T-cell (primary cell): ENCODE results near the gene PANK1. TPM values are rescaled to one million over a fixed set of nuclear protein-coding genes. Genes with fewer than 3 reads are reported as not detected.

Experiments
- ATAC-seq, 4 experiments: fragments of 200-7000 bp in 3 of 4; fragments of 150-1000 bp in 1 of 4; cut with Tn5 transposase; replicated peaks in 1 of 4; 1 replicate in 3 of 4; 2 replicates in 1 of 4; pipeline ENCODE4 v1.10.0; 2021; ENCODE audit warnings: moderate library complexity in 3 of 4, mild to moderate bottlenecking in 2 of 4, moderate number of reproducible peaks in 1 of 4
- CTCF ChIA-PET, 2 donors: fragments of 300-600 bp; sonication (Branson Sonifier 250); formaldehyde crosslinking; loops; one replicate each; lab custom pipeline; 2022; ENCODE audit warnings: antibody characterized with exemption in 2 of 2; lab: Charles Lee
- POLR2A ChIA-PET, 2 donors: fragments of 300-600 bp; sonication (Branson Sonifier 250); formaldehyde crosslinking; loops; one replicate each; lab custom pipeline; 2022; ENCODE audit warnings: antibody characterized with exemption in 2 of 2; lab: Charles Lee
- DNase-seq, 35 experiments: peaks; one replicate each; pipeline versions ENCODE4 v3.0.0 to v3.0.0-alpha.2; 2013 to 2023
- H3K27ac ChIP-seq: one replicate; pipeline ENCODE4 v1.5.1; 2013; ENCODE audit warnings: low read length
- H3K27me3 ChIP-seq, 2 experiments: replicated peaks in 1 of 2; 1 replicate in 1 of 2; 2 replicates in 1 of 2; pipeline versions ENCODE4 v1.6.1 to v1.7.0; 2013; ENCODE audit warnings: low read length in 1 of 2, mixed read lengths in 1 of 2; ENCODE audit not compliant: control insufficient read depth in 2 of 2, insufficient read depth in 2 of 2; ENCODE audit errors: extremely low read depth in 1 of 2
- H3K36me3 ChIP-seq, 2 donors: 1 replicate in 1 of 2; 2 replicates in 1 of 2; pipeline versions ENCODE4 v1.6.1 to v1.7.0; 2013; ENCODE audit warnings: low read length in 1 of 2; ENCODE audit not compliant: control insufficient read depth in 2 of 2, insufficient read depth in 1 of 2; ENCODE audit errors: extremely low read depth in 1 of 2
- H3K4me1 ChIP-seq, 2 experiments: 1 replicate in 1 of 2; 2 replicates in 1 of 2; pipeline versions ENCODE4 v1.6.1 to v1.7.0; 2013; ENCODE audit warnings: low read length in 2 of 2, mixed read lengths in 1 of 2; ENCODE audit not compliant: insufficient read depth in 2 of 2, control insufficient read depth in 1 of 2; ENCODE audit errors: extremely low read depth in 1 of 2
- H3K4me3 ChIP-seq, 2 donors: 1 replicate in 1 of 2; 2 replicates in 1 of 2; pipeline versions ENCODE4 v1.5.1 to v1.7.0; 2013; ENCODE audit warnings: mild to moderate bottlenecking in 2 of 2, low read length in 1 of 2, moderate library complexity in 1 of 2; ENCODE audit not compliant: control insufficient read depth in 1 of 2; ENCODE audit errors: extremely low read depth in 1 of 2
- H3K9me3 ChIP-seq: 2 replicates; pipeline ENCODE4 v1.7.0; 2013
- H3K27ac Mint-ChIP-seq, 2 donors: one replicate each; pipeline ENCODE4 v1.8.0; 2020 to 2021; ENCODE audit warnings: mild to moderate bottlenecking in 2 of 2, mixed read lengths in 2 of 2
- H3K27me3 Mint-ChIP-seq, 2 donors: one replicate each; pipeline ENCODE4 v1.8.0; 2021 to 2022; ENCODE audit warnings: mixed read lengths in 2 of 2
- H3K36me3 Mint-ChIP-seq: one replicate; pipeline ENCODE4 v1.8.0; 2021; ENCODE audit warnings: mixed read lengths
- H3K4me1 Mint-ChIP-seq, 3 donors: one replicate each; pipeline ENCODE4 v1.8.0; 2020 to 2022; ENCODE audit warnings: mixed read lengths in 3 of 3, mild to moderate bottlenecking in 1 of 3
- H3K4me3 Mint-ChIP-seq, 3 donors: one replicate each; pipeline ENCODE4 v1.8.0; 2020 to 2022; ENCODE audit warnings: mild to moderate bottlenecking in 3 of 3, mixed read lengths in 3 of 3, moderate library complexity in 3 of 3
- H3K9me3 Mint-ChIP-seq, 3 donors: one replicate each; pipeline ENCODE4 v1.8.0; 2020 to 2022; ENCODE audit warnings: mixed read lengths in 3 of 3
- WGBS: methylation state at CpG from one replicate; pipeline ENCODE4 v1.1.5; 2013; ENCODE audit warnings: missing lambda C conversion rate; ENCODE audit not compliant: insufficient coverage; 5-methylcytosine and 5-hydroxymethylcytosine counted together
- total RNA-seq, 35 experiments: library from RNA in 6 of 35; stranded (reverse) in 6 of 35; fragments of 120-200 nt in 1 of 35; gene quantifications; one replicate each; pipeline versions ENCODE4 v1.2.1 to v1.2.4 and lab custom pipeline; 2013 to 2026

Gene PANK1
- total RNA-seq, 5 donors from 2014 or later (not counting 1 experiment from before 2014, with no cell fraction given), result 1.4 to 2.0 (median 1.8) TPM

DNA sequence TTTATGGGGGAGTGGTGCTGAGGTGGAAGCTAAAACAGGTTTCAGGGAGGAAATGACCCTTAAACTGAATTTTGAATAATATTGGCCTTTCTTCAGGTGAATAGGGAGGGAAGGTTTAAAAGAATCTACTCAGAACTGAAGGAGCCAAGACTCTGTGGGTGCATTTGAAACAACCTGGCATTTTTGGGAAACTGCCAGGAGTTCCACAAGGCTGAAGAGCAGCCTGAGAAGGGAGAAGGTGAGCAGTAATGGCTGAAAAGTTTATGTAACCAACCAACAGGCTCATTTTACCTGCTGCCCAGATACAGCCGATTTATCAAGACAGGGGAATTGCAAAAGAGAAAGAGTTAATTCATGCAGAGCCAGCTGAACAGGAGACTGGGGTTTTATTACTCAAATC, 4.0 kb upstream of the PANK1 start:
- H3K4me1 Mint-ChIP-seq, result peaks cover 7 to 14% (median 9%) of the 10 kb centered on the region in 3 donors
- no peak overlapping the region for H3K27ac Mint-ChIP-seq
- ATAC-seq (no peak), DNase-seq (no peak)
- H3K36me3 Mint-ChIP-seq, result no peaks in the 10 kb centered on the region
- peaks cover 3 to 4% of the 10 kb centered on the region in 2 experiments for H3K4me1 ChIP-seq
- H3K36me3 ChIP-seq, result no peaks in the 10 kb centered on the region
- POLR2A ChIA-PET, result no interaction called here
- no peaks in the 10 kb centered on the region for H3K9me3 Mint-ChIP-seq
- H3K4me3 Mint-ChIP-seq, result no peak overlapping the region
- WGBS, result no CpG with 5 or more reads among the region's 1 CpG
- H3K27me3 ChIP-seq, result peaks cover 0 to 3% of the 10 kb centered on the region in 2 experiments
- H3K4me3 ChIP-seq, result no peak overlapping the region
- H3K27ac ChIP-seq, result no peak overlapping the region
- H3K9me3 ChIP-seq, result no peaks in the 10 kb centered on the region
- CTCF ChIA-PET, result no interaction called here
- peaks cover 9 to 21% of the 10 kb centered on the region in 2 donors for H3K27me3 Mint-ChIP-seq

GRCh38 chr10:89648074-89648473, 3.0 kb upstream of the PANK1 start:
- H3K4me1 ChIP-seq, result peaks cover 4 to 10% of the 10 kb centered on the region in 2 experiments
- H3K4me3 ChIP-seq, result no peak overlapping the region
- POLR2A ChIA-PET, result no interaction called here
- H3K27ac Mint-ChIP-seq, result no peak overlapping the region
- CTCF ChIA-PET, result interaction anchor here (0.6 kb wide), 2 partner anchors 87 to 389 kb away, joined by 3 read pairs; no protein-coding TSS in a partner anchor
- H3K27me3 Mint-ChIP-seq, result peaks cover 9 to 21% of the 10 kb centered on the region in 2 donors
- no peak for ATAC-seq
- H3K4me3 Mint-ChIP-seq, result no peak overlapping the region
- WGBS, result no CpG with 5 or more reads among the region's 3 CpGs
- H3K27ac ChIP-seq, result no peak overlapping the region
- no peaks in the 10 kb centered on the region for H3K36me3 Mint-ChIP-seq
- H3K4me1 Mint-ChIP-seq, result peaks cover 7 to 14% (median 9%) of the 10 kb centered on the region in 3 donors
- H3K9me3 Mint-ChIP-seq, result no peaks in the 10 kb centered on the region
- H3K27me3 ChIP-seq, result peaks cover 0 to 3% of the 10 kb centered on the region in 2 experiments
- no peaks in the 10 kb centered on the region for H3K9me3 ChIP-seq
- H3K36me3 ChIP-seq, result no peaks in the 10 kb centered on the region
- DNase-seq, result no peak

- Mint-ChIP-seq H3K4me3 (no peak overlapping the region), H3K27me3 (peaks cover 9 to 21% of the 10 kb centered on the region in 2 donors), H3K9me3 (no peaks in the 10 kb centered on the region), H3K36me3 (no peaks in the 10 kb centered on the region), H3K27ac (no peak overlapping the region), H3K4me1 (peaks cover 7 to 11% (median 9%) of the 10 kb centered on the region in 3 donors)
- no peak overlapping the region for H3K27ac ChIP-seq
- WGBS, result 80% methylated on average over 2 of the region's 5 CpGs
- ChIA-PET POLR2A (interaction anchor here in 1 of 2 donors (0.5 kb wide), 1 partner anchor 1221 kb away, joined by 6 read pairs; no protein-coding TSS in a partner anchor), CTCF (interaction anchor here in 1 of 2 donors (0.7 kb wide), 1 partner anchor 588 kb away, joined by 4 read pairs; no protein-coding TSS in a partner anchor)
- no peak for ATAC-seq
- peaks cover 4 to 10% of the 10 kb centered on the region in 2 experiments for H3K4me1 ChIP-seq
- H3K4me3 ChIP-seq, result no peak overlapping the region
- no peaks in the 10 kb centered on the region for H3K36me3 ChIP-seq
- no peaks in the 10 kb centered on the region for H3K9me3 ChIP-seq
- H3K27me3 ChIP-seq, result peaks cover 0 to 3% of the 10 kb centered on the region in 2 experiments
- DNase-seq, result no peak
Observed at GRCh38 chr10:89646889-89647657, 2.0 kb upstream of the PANK1 start.

DNA sequence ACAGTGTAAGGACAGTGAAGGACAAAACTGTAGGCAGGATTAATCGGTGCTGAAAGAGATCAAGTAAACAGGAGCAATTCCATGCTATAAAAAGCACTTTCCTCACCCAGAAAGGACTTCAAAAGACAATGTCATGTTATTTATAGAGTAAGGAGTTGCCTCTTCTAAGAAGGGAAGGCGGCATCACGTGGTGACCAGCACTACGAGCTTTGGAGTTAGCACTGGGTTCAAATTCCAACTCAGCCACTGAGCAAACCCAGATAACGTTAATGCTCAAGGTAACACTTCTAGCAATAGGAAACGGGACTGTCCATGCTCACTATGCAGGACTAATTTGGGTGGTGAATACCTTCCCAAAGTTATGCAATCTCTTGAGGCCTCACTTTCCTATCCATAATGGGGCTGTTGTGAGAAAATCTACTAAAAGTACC, 715 bp upstream of the PANK1 start:
- DNase-seq (peak in 1 of 35 experiments; percentile 2), ATAC-seq (no peak)
- Mint-ChIP-seq H3K9me3 (no peaks in the 10 kb centered on the region), H3K27ac (peak overlapping the region in 1 of 2 donors; percentile 3), H3K4me1 (peaks cover 7 to 11% (median 9%) of the 10 kb centered on the region in 3 donors), H3K4me3 (peak overlapping the region in 2 of 3 donors; percentile 80 to 87), H3K27me3 (peaks cover 9 to 21% of the 10 kb centered on the region in 2 donors), H3K36me3 (no peaks in the 10 kb centered on the region)
- Histone ChIP-seq H3K27me3 (peaks cover 0 to 3% of the 10 kb centered on the region in 2 experiments), H3K4me3 (peak overlapping the region; percentile 51 to 89), H3K27ac (no peak overlapping the region), H3K36me3 (no peaks in the 10 kb centered on the region), H3K4me1 (peaks cover 4 to 10% of the 10 kb centered on the region in 2 experiments), H3K9me3 (no peaks in the 10 kb centered on the region)
- ChIA-PET CTCF (no interaction called here), POLR2A (no interaction called here)
- WGBS, result 40% methylated on average over 1 of the region's 6 CpGs

DNA sequence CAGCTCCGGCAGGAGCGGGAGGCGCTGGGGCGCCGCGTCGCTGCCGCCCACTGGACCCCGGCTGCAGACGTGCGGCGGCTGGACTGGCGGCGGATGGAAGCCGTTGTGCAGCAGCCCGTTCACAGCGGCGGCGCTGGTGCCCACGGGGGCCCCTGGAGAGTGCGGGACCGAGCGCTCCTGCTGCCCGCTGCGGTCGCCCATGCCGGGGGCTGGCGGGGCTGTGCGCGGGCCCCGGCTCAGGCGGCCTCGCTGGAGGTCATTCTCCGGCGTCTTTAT, 413 bp downstream of the PANK1 start:
- Mint-ChIP-seq H3K27me3 (peaks cover 7 to 16% of the 10 kb centered on the region in 2 donors), H3K9me3 (no peaks in the 10 kb centered on the region), H3K4me3 (no peak overlapping the region), H3K36me3 (no peaks in the 10 kb centered on the region), H3K4me1 (peaks cover 7 to 11% (median 9%) of the 10 kb centered on the region in 3 donors), H3K27ac (no peak overlapping the region)
- DNase-seq (peak in 7 of 35 experiments; percentile 3 to 41 (median 5)), ATAC-seq (peak; percentile 32 to 48 (median 40))
- Histone ChIP-seq H3K36me3 (no peaks in the 10 kb centered on the region), H3K9me3 (no peaks in the 10 kb centered on the region), H3K27me3 (no peaks in the 10 kb centered on the region), H3K4me1 (peaks cover 4 to 10% of the 10 kb centered on the region in 2 experiments), H3K4me3 (peak overlapping the region; percentile 51 to 89), H3K27ac (no peak overlapping the region)
- ChIA-PET CTCF (no interaction called here), POLR2A (no interaction called here)
- under 1% methylated on average over 35 of the region's 35 CpGs for WGBS

DNA sequence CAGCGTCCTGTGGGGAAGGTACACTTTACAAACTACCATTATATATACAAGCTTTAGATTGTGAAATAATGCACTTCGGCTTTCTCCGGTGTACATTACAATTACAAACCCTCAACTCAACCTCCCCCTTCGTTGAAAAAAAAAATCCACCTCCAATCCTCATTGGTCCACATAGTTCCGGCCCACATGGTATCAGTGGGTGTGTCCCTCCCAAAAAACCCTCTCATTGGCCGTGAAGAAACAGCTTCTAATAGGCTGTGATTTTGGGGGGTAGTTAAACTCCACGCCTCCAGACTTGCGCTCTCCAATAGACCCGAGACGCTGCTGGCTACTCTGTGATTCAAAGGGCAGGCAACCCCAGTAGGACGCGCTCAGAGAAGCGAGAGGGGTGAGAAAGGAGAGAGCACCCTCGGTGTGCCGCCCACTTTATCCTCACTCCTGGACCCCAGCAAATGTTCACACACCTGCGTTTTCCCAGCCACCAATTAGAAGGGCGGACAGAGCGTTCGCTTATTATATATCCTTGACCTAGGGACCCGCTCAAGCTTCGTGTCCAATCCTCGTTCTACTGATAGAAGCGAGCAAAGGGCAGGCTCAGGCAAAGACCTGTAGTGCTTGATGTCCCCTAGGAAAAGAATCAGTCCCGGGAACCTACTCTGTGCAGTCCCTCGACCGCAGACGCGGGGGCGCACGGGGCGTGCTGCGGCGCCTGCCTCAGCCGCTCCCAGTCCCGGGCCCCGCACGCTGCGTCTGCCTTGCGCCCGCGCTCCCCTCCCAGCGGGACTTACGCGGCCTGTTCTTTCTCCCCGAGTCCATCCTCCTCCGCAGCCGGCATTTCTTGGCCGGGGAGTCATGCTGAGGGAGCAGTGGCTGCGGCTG, 991 bp downstream of the PANK1 start:
- peaks cover 4 to 10% of the 10 kb centered on the region in 2 experiments for H3K4me1 ChIP-seq
- H3K4me1 Mint-ChIP-seq, result peaks cover 7 to 11% (median 9%) of the 10 kb centered on the region in 3 donors
- under 1% methylated on average over 34 of the region's 49 CpGs for WGBS
- ChIA-PET POLR2A (interaction anchor here (0.6 to 1.5 kb wide), 4 partner anchors 12 to 96 kb away, joined by 3 to 11 read pairs (median 5); partner anchors contain the start of gene KIF20B (in 1 of the 2)), CTCF (interaction anchor here (0.5 to 1.2 kb wide), 5 partner anchors 15 to 1654 kb away, joined by 3 to 6 read pairs (median 3); partner anchors contain the start of gene KIF20B (in 1 of the 2))
- H3K36me3 Mint-ChIP-seq, result no peaks in the 10 kb centered on the region
- peak; percentile 12 to 84 (median 47) for DNase-seq
- H3K4me3 Mint-ChIP-seq, result no peak overlapping the region
- H3K4me3 ChIP-seq, result peak overlapping the region; percentile 51 to 89
- peak; percentile 82 to 88 (median 85) for ATAC-seq
- H3K27me3 Mint-ChIP-seq, result peaks cover 6 to 11% of the 10 kb centered on the region in 2 donors
- no peaks in the 10 kb centered on the region for H3K9me3 Mint-ChIP-seq
- H3K9me3 ChIP-seq, result no peaks in the 10 kb centered on the region
- no peaks in the 10 kb centered on the region for H3K36me3 ChIP-seq
- H3K27ac ChIP-seq, result no peak overlapping the region
- H3K27ac Mint-ChIP-seq, result no peak overlapping the region
- no peaks in the 10 kb centered on the region for H3K27me3 ChIP-seq
